ENCODE measurements around the gene TP53BP2.
"Not testable (repeated sequence)": the region's sequence is repeated elsewhere in the genome, so short reads cannot be mapped to it uniquely, and the experiment has no call there.

Gene TP53BP2

GRCh38 chr1:223853748-223854147 lies 8.0 kb upstream of the TP53BP2 start:
- DNase-seq, result no peak

DNA sequence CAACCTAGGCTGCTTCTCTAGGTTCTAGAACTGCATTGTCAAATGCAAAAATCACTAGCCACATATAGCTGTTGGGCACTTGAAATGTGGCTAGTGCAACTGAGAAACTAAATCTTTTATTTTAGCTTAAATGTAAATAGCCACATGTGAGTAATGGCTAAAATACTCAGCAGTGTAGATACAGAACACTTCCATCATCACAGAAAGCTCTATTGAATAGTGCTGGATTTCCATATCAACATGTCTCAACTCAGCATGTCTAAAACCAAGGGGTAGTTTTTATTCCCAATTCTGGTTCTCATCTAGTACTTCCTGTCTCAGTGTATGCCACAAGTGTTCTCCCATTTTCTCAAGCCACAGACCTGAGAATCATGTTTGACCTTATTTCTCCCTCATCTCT lies 7.5 kb upstream of the TP53BP2 start:
- DNase-seq, result no peak

GRCh38 chr1:223852337-223852736 lies 6.6 kb upstream of the TP53BP2 start:
- DNase-seq, result no peak

GRCh38 chr1:223849352-223850254 lies 3.9 kb upstream of the TP53BP2 start:
- no peak for DNase-seq

- DNase-seq, result no peak
These were observed 2.8 kb upstream of the TP53BP2 start for GRCh38 chr1:223848536-223848935.

DNA sequence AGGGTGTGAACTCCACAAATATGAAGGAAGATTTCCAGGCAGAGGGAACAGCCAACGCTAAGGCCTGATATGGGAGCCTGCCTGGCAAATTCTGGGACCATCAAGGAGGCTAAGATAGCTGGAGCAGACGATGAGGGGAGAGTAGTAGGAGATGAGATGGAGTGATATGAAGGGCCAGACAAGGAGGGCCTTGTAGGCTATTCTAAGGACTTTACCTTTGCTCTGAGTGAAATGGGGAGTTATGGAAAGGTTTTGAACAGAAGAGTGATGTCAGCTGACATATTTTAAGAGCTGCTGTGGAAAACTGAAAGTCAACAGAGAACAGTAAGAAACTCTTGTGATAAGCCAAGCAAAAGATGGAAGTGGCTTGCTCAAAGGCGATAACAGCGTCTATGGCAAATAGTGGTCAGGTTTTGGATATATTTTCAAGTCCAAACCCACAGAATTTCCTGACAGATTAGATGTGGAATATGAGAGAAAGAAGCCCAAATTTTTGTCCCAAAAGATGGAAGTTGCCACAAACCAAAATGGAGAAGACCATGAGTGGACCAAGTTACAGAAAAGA lies 2.1 kb upstream of the TP53BP2 start:
- DNase-seq, result no peak

DNA sequence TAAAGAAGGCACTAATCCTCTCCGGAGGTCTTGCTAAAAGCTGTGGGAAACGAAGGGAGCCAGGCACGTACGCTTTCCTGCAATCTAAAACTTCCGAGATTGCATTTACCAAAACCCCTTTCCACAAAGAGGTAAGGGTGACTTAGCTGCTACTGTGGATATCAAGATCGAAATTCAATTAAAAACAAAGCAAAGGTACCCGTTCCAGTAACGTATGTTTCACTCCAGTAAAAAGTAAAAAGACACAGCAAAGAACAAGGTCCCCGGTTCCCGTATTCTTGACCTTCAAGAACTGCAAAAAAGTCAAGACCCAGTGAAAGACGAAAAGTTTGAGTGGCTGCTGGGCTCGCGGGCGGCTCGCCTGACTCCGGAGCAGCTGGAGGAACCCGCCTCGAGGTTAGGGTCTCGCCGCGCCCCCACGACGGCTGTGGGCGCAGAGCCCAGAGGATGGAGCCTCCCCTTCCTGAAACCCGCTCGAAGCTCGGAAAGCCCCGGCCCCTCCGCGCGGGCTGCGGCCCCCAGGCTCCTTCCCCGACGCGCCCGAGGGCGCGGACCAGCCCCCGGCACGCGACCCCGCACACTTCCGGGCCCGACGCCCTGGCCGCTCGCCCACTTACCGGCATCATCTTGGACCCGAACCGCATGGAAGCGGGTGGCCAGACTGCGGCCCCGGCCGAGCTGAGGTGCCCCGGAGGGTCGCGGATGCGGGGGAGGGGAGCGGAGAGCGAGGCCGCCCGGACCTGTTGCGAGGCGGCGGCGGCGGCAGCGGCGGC lies 524 bp downstream of the TP53BP2 start:
- peak; percentile 38 to 40 for DNase-seq

DNA sequence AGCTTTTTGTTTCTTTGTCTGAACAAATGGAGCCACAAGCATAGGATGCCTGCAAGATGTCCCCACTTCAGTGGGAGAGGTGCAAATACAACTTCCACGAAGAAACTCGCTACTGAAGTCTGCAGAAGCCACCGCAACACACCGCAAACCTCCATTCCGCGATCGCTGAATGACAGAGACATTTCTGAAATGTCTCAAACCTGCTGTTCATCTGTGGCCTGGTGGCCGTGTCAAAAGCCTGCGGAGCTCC lies 1.0 kb downstream of the TP53BP2 start:
- DNase-seq, result peak; percentile 19 to 28

GRCh38 chr1:223843934-223844786 lies 1.6 kb downstream of the TP53BP2 start:
- DNase-seq, result no peak

DNA sequence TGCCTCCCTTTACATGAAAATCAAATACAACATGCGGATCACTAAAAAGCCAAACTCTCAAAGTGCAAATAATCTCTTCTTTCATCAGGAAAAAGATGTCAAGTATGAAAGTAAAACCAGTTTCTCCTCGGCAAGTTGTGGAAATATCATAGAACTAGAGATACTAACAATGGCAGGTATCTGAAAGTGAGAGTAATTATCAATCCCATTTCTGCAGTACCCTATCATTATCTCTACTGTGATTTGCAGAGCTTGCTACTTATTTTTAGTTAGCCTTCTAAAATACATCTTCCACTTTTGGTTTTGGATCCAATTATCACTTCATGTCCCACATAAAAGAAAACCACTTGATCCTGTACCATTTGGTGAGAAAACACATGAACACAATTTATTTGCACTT lies 3.0 kb downstream of the TP53BP2 start:
- no peak for DNase-seq

- not testable (repeated sequence) for DNase-seq
These were observed 3.6 kb downstream of the TP53BP2 start for GRCh38 chr1:223841977-223842623.

DNA sequence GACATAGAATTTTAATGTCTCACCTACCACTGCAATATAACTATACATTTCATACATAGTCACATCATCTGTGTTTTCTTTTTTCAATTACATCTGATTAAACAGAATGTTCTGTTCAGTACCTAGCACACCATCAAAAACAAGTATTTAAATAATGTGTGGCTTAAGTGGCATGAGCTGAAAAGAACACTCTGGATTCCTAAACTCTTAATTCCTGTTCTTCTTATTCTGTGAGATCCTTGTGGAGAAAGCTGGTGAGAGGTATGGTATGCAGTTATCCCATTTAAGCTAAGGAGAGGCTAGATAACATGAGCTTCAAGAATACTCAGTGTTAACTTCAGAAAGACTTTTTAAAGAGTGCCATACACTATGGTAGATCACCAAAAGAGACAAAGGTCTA lies 5.5 kb downstream of the TP53BP2 start:
- no peak for DNase-seq

DNA sequence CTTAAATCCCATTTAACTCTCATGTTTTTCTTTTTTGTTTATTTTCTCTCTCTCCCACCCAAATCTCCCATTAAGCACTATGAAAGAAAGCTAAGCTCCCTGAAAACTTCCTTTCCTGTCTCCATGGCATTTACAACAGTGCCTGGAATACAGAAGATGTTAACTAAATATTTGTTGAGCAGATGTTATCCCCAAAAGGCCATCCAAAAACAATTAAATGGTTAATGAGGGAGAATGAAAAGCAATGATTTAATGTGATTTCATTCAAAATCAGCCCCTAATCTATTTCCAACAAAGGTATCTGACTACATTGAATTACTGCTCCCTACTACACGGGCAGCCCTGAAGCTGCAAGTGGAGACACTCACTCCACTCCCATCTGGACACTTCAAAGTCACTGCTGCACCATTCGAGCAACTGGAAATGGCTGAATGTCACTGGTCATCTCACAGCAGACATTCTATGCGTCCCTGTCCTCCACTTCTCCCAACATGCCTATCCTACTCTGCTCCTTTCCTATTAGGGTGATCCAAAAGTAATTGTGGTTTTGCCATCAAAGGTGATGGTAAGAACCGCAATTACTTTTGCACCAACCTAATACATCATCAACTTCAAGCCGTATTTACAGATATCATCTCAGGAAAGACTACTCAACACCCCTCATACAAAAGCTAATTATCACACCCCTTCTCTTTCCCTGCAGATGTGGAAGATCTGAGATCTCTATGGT lies 7.5 kb downstream of the TP53BP2 start:
- DNase-seq, result no peak

DNA sequence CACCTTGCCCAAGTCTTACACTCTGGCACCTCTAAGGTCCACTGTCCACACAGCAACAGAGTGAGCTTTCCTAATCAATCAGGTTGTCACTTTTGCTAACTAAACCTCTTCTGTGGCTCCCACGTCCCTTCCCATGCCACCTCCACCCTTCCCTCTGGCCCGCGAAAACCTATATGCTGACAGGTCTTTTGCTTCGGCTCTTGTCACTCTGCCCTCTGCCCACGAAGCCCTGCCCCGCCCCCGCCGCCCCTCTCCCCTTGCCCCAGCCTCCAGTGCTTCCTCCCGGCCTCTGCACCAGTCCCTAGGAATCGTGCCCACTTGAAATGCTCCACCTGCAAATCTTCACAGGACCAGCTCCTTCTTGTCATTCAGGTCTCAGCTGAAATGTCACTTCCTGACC lies 8.1 kb downstream of the TP53BP2 start:
- no peak for DNase-seq

GRCh38 chr1:223837206-223837605 lies 8.5 kb downstream of the TP53BP2 start:
- no peak for DNase-seq

- no peak for DNase-seq
These were observed 9.2 kb downstream of the TP53BP2 start for GRCh38 chr1:223836586-223836985.

- no peak for DNase-seq
These were observed 10.0 kb downstream of the TP53BP2 start for GRCh38 chr1:223835754-223836153.

- no peak for DNase-seq
These were observed 11.0 kb downstream of the TP53BP2 start for GRCh38 chr1:223834660-223835263.

GRCh38 chr1:223833948-223834347 lies 11.8 kb downstream of the TP53BP2 start:
- DNase-seq, result no peak

GRCh38 chr1:223832637-223832943 lies 13.2 kb downstream of the TP53BP2 start:
- no peak for DNase-seq
